Mesenchymal stem cell (in vitro differentiated cells and primary cell): ENCODE results near the gene ITGB2.

ENCODE experiments used
- DNase-seq: peaks from one replicate; pipeline ENCODE4 v3.0.0-alpha.2; 2013
- H2AFZ ChIP-seq: one replicate; pipeline ENCODE4 v1.6.1; 2013; ENCODE audit warnings: low read depth, mild to moderate bottlenecking, control low read depth, inconsistent platforms, low read length, moderate library complexity
- H2AK5ac ChIP-seq: 2 replicates; pipeline ENCODE4 v1.6.1; 2013; ENCODE audit warnings: low read length, moderate library complexity, mild to moderate bottlenecking, inconsistent platforms; ENCODE audit not compliant: severe bottlenecking
- H2BK120ac ChIP-seq: one replicate; pipeline ENCODE4 v1.6.1; 2013; ENCODE audit warnings: low read depth, mild to moderate bottlenecking, inconsistent platforms, low read length, moderate library complexity
- H2BK12ac ChIP-seq, 2 experiments: one replicate each; pipeline ENCODE4 v1.6.1; 2013; ENCODE audit warnings: inconsistent platforms in 2 of 2, low read length in 2 of 2, mild to moderate bottlenecking in 2 of 2, moderate library complexity in 2 of 2, control low read depth in 1 of 2
- H2BK15ac ChIP-seq: one replicate; pipeline ENCODE4 v1.6.1; 2013; ENCODE audit warnings: mild to moderate bottlenecking, low read depth, inconsistent platforms; ENCODE audit not compliant: poor library complexity, severe bottlenecking
- H2BK5ac ChIP-seq: 2 replicates; pipeline ENCODE4 v1.6.1; 2013; ENCODE audit warnings: low read depth, mild to moderate bottlenecking, low read length, control low read depth, inconsistent platforms; ENCODE audit not compliant: poor library complexity, severe bottlenecking
- H3K14ac ChIP-seq, 2 experiments: one replicate each; pipeline ENCODE4 v1.6.1; 2013; ENCODE audit warnings: inconsistent platforms in 2 of 2, low read length in 2 of 2, control low read depth in 1 of 2, mild to moderate bottlenecking in 1 of 2, moderate library complexity in 1 of 2
- H3K18ac ChIP-seq, 2 experiments: one replicate each; pipeline ENCODE4 v1.6.1; 2013; ENCODE audit warnings: inconsistent platforms in 2 of 2, low read length in 2 of 2, control low read depth in 1 of 2, low read depth in 1 of 2, mild to moderate bottlenecking in 1 of 2
- H3K23ac ChIP-seq, 2 experiments: one replicate each; pipeline ENCODE4 v1.6.1; 2013; ENCODE audit warnings: inconsistent platforms in 2 of 2, low read length in 2 of 2, mild to moderate bottlenecking in 2 of 2, moderate library complexity in 2 of 2, control low read depth in 1 of 2
- H3K27ac ChIP-seq: 2 replicates; pipeline ENCODE4 v1.5.1; 2013; ENCODE audit warnings: mild to moderate bottlenecking, moderate library complexity, low read length, control low read depth, inconsistent platforms; ENCODE audit not compliant: poor library complexity, severe bottlenecking
- H3K27me3 ChIP-seq, 2 experiments: 2 replicates each; pipeline versions ENCODE4 v1.6.1 to v1.7.0; 2013; ENCODE audit warnings: low read length in 2 of 2, mild to moderate bottlenecking in 2 of 2, moderate library complexity in 2 of 2, control low read depth in 1 of 2, inconsistent platforms in 1 of 2; ENCODE audit not compliant: control insufficient read depth in 1 of 2, insufficient read depth in 1 of 2
- H3K36me3 ChIP-seq, 2 experiments: 2 replicates each; pipeline versions ENCODE4 v1.6.1 to v1.7.0; 2013; ENCODE audit warnings: low read length in 2 of 2, control low read depth in 1 of 2, inconsistent platforms in 1 of 2, low read depth in 1 of 2, mild to moderate bottlenecking in 1 of 2; ENCODE audit not compliant: insufficient read depth in 2 of 2, control insufficient read depth in 1 of 2
- H3K4ac ChIP-seq, 2 experiments: one replicate each; pipeline ENCODE4 v1.6.1; 2013; ENCODE audit warnings: inconsistent platforms in 2 of 2, low read length in 2 of 2, mild to moderate bottlenecking in 2 of 2, moderate library complexity in 2 of 2, control low read depth in 1 of 2, low read depth in 1 of 2
- H3K4me1 ChIP-seq: 2 replicates; pipeline ENCODE4 v1.6.1; 2013; ENCODE audit warnings: low read depth, low read length, control low read depth; ENCODE audit not compliant: control insufficient read depth, insufficient read depth
- H3K4me2 ChIP-seq: 2 replicates; pipeline ENCODE4 v1.6.1; 2013; ENCODE audit warnings: low read length, mild to moderate bottlenecking, inconsistent platforms; ENCODE audit not compliant: poor library complexity, severe bottlenecking
- H3K4me3 ChIP-seq, 2 experiments: 2 replicates each; pipeline versions ENCODE4 v1.5.1 to v1.7.0; 2013; ENCODE audit warnings: low read length in 2 of 2, mild to moderate bottlenecking in 2 of 2, control low read depth in 1 of 2, low read depth in 1 of 2; ENCODE audit not compliant: insufficient read depth in 1 of 2
- H3K79me1 ChIP-seq: replicated peaks from 2 replicates; pipeline ENCODE4 v1.6.1; 2013; ENCODE audit warnings: mild to moderate bottlenecking, control low read depth, low read length, inconsistent platforms; ENCODE audit not compliant: poor library complexity, severe bottlenecking
- H3K9ac ChIP-seq: 2 replicates; pipeline ENCODE4 v1.7.0; 2013; ENCODE audit warnings: mild to moderate bottlenecking, low read length, moderate library complexity
- H3K9me3 ChIP-seq: 2 replicates; pipeline ENCODE4 v1.7.0; 2013; ENCODE audit warnings: mild to moderate bottlenecking, low read length; ENCODE audit not compliant: control insufficient read depth
- H4K8ac ChIP-seq: one replicate; pipeline ENCODE4 v1.6.1; 2013; ENCODE audit warnings: inconsistent platforms, mild to moderate bottlenecking, low read length, moderate library complexity
- H4K91ac ChIP-seq: one replicate; pipeline ENCODE4 v1.6.1; 2013; ENCODE audit warnings: mild to moderate bottlenecking, low read length, inconsistent platforms
- WGBS: methylation state at CpG from one replicate; pipeline ENCODE4 v1.1.7; 2013; ENCODE audit warnings: mixed read lengths; 5-methylcytosine and 5-hydroxymethylcytosine counted together

Gene ITGB2

DNA sequence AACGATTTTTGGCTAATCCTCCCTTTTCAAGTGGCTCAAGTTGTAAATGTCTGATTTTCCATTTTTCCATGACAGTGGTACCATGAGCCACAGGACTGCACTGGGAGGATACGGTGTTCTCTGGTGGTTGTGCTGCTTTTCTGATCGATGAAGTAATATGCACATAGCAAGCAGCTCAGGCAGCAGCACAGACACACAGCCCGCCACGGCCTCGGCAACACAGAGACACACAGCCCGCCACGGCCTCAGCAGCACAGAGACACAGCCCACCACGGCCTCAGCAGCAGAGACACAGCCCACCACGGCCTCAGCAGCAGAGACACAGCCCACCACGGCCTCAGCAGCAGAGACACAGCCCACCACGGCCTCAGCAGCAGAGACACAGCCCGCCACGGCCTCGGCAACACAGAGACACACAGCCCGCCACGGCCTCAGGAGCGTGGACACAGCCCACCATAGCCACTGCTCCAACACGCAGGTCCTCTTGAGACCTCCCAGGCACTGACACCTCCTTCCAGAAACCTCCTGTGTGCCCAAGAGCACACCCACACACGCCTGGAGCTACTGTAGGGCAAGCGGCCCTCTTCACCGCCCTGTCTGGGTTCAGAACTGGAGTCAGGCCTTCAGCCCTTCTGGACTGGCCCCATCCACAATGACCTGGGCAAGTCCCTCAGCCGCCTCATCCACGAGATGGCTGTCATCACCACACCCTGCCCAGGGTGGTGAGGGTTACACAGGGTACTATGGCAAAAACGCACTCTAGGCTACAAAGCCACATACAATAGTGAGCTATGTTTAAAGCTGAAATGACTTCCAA is 57.6 kb downstream of the ITGB2 start:
- H4K8ac ChIP-seq = peak overlapping the region; percentile 27
- H2AFZ ChIP-seq = no peak overlapping the region
- 88% methylated on average over 25 of the region's 25 CpGs for WGBS

DNA sequence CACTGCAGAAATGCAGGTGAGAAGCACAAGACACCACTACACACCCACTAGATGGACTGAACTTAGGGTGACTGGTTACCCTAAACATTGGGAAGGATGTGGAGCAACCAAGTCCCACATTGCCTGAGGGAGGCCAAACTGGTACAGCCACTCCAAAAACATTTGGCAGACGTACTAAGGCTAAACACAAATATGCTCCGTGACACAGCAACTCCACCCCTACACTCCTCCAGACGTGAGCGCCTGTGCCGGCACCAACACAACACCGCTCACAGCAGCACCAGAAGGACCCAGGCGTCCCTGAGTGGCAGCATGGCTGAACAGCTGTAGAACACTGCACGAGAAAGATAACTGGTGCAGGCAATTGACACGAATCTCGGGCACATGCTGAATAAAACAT is 61.9 kb downstream of the ITGB2 start:
- Histone ChIP-seq H3K14ac (no peak overlapping the region), H3K18ac (no peak overlapping the region), H3K9me3 (no peaks in the 10 kb centered on the region), H4K8ac (no peak overlapping the region), H2BK120ac (no peak overlapping the region), H3K4ac (no peak overlapping the region), H2AK5ac (no peak overlapping the region), H2BK5ac (no peak overlapping the region), H3K36me3 (peaks cover 70 to 89% of the 10 kb centered on the region in 2 experiments), H2BK12ac (no peak overlapping the region), H4K91ac (no peak overlapping the region), H3K23ac (no peak overlapping the region), H3K9ac (no peak overlapping the region), H3K79me1 (peaks cover 35% of the 10 kb centered on the region), H2AFZ (no peak overlapping the region), H3K27me3 (no peaks in the 10 kb centered on the region), H3K4me2 (no peak overlapping the region), H2BK15ac (no peak overlapping the region), H3K4me3 (no peak overlapping the region), H3K27ac (no peak overlapping the region), H3K4me1 (peaks cover 12% of the 10 kb centered on the region)
- WGBS = 96% methylated on average over 10 of the region's 10 CpGs
- no peak for DNase-seq

More for the DNA sequence above, 57.6 kb downstream of the ITGB2 start:
- no peak for DNase-seq
- Histone ChIP-seq H3K36me3 (peaks cover 59 to 67% of the 10 kb centered on the region in 2 experiments), H3K4ac (no peak overlapping the region), H3K18ac (no peak overlapping the region), H2BK15ac (no peak overlapping the region), H2BK120ac (no peak overlapping the region), H3K9ac (no peak overlapping the region), H3K27ac (no peak overlapping the region), H3K79me1 (peaks cover 15% of the 10 kb centered on the region), H2BK12ac (no peak overlapping the region), H3K27me3 (no peaks in the 10 kb centered on the region), H2AK5ac (no peak overlapping the region), H4K91ac (peak overlapping the region; percentile 7), H3K14ac (no peak overlapping the region), H3K9me3 (no peaks in the 10 kb centered on the region), H3K4me1 (peaks cover 36% of the 10 kb centered on the region), H2BK5ac (no peak overlapping the region), H3K4me2 (no peak overlapping the region), H3K4me3 (no peak overlapping the region), H3K23ac (peak overlapping the region in 1 of 2 experiments; percentile 9)

DNA sequence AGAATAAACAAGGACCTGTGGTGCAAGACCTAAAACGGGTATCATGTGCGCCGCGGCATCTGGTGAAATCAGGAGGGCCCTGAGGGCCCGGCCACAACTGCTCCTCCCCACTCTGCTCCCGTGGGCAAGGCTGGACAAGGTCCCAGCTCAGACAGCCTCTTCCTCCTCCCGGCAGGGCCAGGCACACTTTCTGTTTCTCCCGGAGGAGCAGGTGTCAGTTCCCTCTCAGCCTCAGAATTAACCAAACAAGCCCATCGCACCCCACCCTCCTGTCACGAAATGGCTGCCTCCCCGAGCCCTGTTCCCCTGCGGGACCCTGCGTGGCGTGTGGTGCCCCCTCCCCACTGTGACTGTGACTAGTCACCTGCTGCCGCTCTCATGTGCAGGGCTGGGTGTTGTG is 62.4 kb downstream of the ITGB2 start:
- Histone ChIP-seq H3K18ac (no peak overlapping the region), H3K9ac (no peak overlapping the region), H3K4me3 (peak overlapping the region in 1 of 2 experiments; percentile 7), H3K9me3 (no peaks in the 10 kb centered on the region), H3K23ac (no peak overlapping the region), H2BK5ac (no peak overlapping the region), H3K36me3 (peaks cover 73 to 88% of the 10 kb centered on the region in 2 experiments), H2AK5ac (no peak overlapping the region), H4K8ac (no peak overlapping the region), H3K4ac (no peak overlapping the region), H2BK120ac (no peak overlapping the region), H3K14ac (no peak overlapping the region), H3K4me1 (peaks cover 12% of the 10 kb centered on the region), H3K27me3 (no peaks in the 10 kb centered on the region), H2AFZ (no peak overlapping the region), H3K79me1 (peaks cover 39% of the 10 kb centered on the region), H3K4me2 (no peak overlapping the region), H4K91ac (no peak overlapping the region), H2BK15ac (no peak overlapping the region), H2BK12ac (no peak overlapping the region), H3K27ac (no peak overlapping the region)
- 98% methylated on average over 15 of the region's 15 CpGs for WGBS
- no peak for DNase-seq

DNA sequence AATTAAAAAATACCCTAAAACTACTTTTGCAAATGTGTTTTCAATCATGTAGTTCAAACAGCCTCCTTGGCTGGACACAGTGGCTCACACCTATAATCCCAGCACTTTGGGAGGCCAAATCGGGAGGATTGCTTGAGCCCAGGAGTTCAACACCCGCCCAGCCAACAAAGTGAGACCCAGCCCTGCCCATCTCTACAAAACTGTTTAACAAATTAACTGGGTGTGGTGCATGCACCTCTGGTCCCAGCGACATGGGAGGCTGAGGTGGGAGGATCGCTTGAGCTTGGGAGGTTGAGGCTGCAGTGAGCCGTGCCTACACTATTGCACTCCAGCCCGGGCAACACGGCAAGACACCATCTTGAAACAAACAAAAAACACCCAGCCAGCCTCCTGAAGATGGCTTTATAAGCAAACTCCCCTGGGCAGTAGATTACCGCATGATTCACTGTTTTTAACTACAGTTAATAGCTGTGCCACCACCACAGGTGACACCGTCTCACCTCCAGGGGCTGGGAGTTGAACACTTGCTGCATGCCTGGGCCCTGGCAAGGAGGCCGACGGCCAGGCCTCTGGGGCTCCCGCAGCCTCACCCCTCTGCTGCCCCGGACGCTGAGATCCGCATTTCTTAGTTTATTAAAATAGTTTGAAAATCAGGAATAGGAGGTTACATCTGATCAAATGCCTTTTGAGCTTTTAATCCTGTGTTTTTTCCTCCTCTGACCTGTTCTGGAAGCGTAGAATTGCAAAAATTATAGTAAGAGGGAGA is 63.4 kb downstream of the ITGB2 start:
- H3K4me1 ChIP-seq = peaks cover 12% of the 10 kb centered on the region
- no peak overlapping the region for H3K4ac ChIP-seq
- no peak overlapping the region for H2BK120ac ChIP-seq
- H2BK12ac ChIP-seq = no peak overlapping the region
- H3K23ac ChIP-seq = no peak overlapping the region
- H3K79me1 ChIP-seq = peaks cover 41% of the 10 kb centered on the region
- no peak overlapping the region for H3K4me2 ChIP-seq
- H2BK5ac ChIP-seq = no peak overlapping the region
- H2AK5ac ChIP-seq = no peak overlapping the region
- H3K18ac ChIP-seq = no peak overlapping the region
- no peak for DNase-seq
- H3K36me3 ChIP-seq = peaks cover 72 to 87% of the 10 kb centered on the region in 2 experiments
- WGBS = 95% methylated on average over 15 of the region's 16 CpGs
- no peak overlapping the region for H3K27ac ChIP-seq
- no peak overlapping the region for H3K9ac ChIP-seq
- no peak overlapping the region for H4K8ac ChIP-seq
- no peak overlapping the region for H2AFZ ChIP-seq
- no peak overlapping the region for H3K4me3 ChIP-seq
- no peaks in the 10 kb centered on the region for H3K9me3 ChIP-seq
- no peak overlapping the region for H4K91ac ChIP-seq
- no peak overlapping the region for H3K14ac ChIP-seq
- no peaks in the 10 kb centered on the region for H3K27me3 ChIP-seq
- H2BK15ac ChIP-seq = no peak overlapping the region
